Stomach (tissue), 9 donors: ENCODE measurements around the gene PDE6A. TPM values are rescaled to one million over a fixed set of nuclear protein-coding genes. Genes with fewer than 3 reads are reported as not detected.
"Not testable (repeated sequence)": the region's sequence is repeated elsewhere in the genome, so short reads cannot be mapped to it uniquely, and the experiment has no call there.

Experiments used
- DNase-seq, 2 donors: peaks; one replicate each; pipeline versions ENCODE4 v3.0.0 to v3.0.0-alpha.2; 2013 to 2019
- H3K27ac ChIP-seq, 5 donors: fragments of 200-600 bp in 4 of 5; sonication (generic) in 4 of 5; one replicate each; pipeline ENCODE4 v1.5.1; 2013 to 2019; ENCODE audit warnings: mild to moderate bottlenecking in 1 of 5, moderate library complexity in 1 of 5
- H3K27me3 ChIP-seq, 3 donors: fragments of 200-600 bp; sonication (generic); one replicate each; pipeline ENCODE4 v1.5.1; 2017 to 2019; ENCODE audit warnings: mixed run types in 1 of 3
- H3K36me3 ChIP-seq, 4 donors: fragments of 200-600 bp; sonication (generic); 1 replicate in 3 of 4; 2 replicates in 1 of 4; pipeline ENCODE4 v1.5.1; 2016 to 2019
- H3K4me1 ChIP-seq, 4 donors: fragments of 200-600 bp; sonication (generic); one replicate each; pipeline ENCODE4 v1.5.1; 2016 to 2019
- H3K4me3 ChIP-seq, 4 donors: fragments of 200-600 bp; sonication (generic) in 3 of 4; one replicate each; pipeline ENCODE4 v1.5.1; 2016 to 2019; ENCODE audit warnings: mild to moderate bottlenecking in 1 of 4
- H3K9me3 ChIP-seq, 4 donors: fragments of 200-600 bp; sonication (generic); one replicate each; pipeline ENCODE4 v1.5.1; 2016 to 2019
- CTCF ChIP-seq, 7 experiments: fragments of 450-650 bp in 4 of 7; fragments of 200-600 bp in 3 of 7; sonication (generic) in 3 of 7; IDR thresholded peaks; one replicate each; pipeline ENCODE4 v1.5.1; 2016 to 2019; ENCODE audit warnings: antibody characterized with exemption in 7 of 7, control low read depth in 2 of 7, mild to moderate bottlenecking in 1 of 7
- EP300 ChIP-seq: sonication (generic); formaldehyde crosslinking; IDR thresholded peaks from one replicate; pipeline ENCODE4 v1.6.1; 2017; ENCODE audit warnings: antibody characterized with exemption
- POLR2A ChIP-seq, 4 donors: fragments of 450-650 bp; IDR thresholded peaks; one replicate each; pipeline ENCODE4 v1.6.1; 2016; ENCODE audit warnings: antibody characterized with exemption in 4 of 4, control low read depth in 2 of 4, mild to moderate bottlenecking in 1 of 4, moderate library complexity in 1 of 4
- POLR2AphosphoS5 ChIP-seq, 3 donors: sonication (generic); formaldehyde crosslinking; IDR thresholded peaks; one replicate each; pipeline ENCODE4 v1.6.1; 2016; ENCODE audit warnings: antibody characterized with exemption in 3 of 3
- WGBS, 5 donors: extraction: QIAGEN DNeasy Blood & Tissue Kit in 3 of 5; methylation state at CpG; one replicate each; pipeline versions ENCODE4 v1.1.5 to v1.1.7; 2013 to 2018; 5-methylcytosine and 5-hydroxymethylcytosine counted together
- intact Hi-C: fragments of 100-400 bp; cut with DNase I; formaldehyde crosslinking; loops from one replicate; pipeline ENCODE4 v1.15.1; 2023; ENCODE audit warnings: low total_unique reads
- polyA plus RNA-seq, 3 donors: library from polyadenylated mRNA; stranded (reverse); fragments of 200-250 nt; gene quantifications; one replicate each; pipeline ENCODE4 v1.2.3, GENCODE V29; 2013
- total RNA-seq, 5 donors: library from RNA; depleted of rRNA; stranded (reverse); fragments of >200 nt; gene quantifications; one replicate each; pipeline versions ENCODE4 v1.1.0 to v1.2.3, GENCODE V29; 2014 to 2016
- donor health status: healthy with polysubstance abuse.
- donor health status: Bipolar disorder and iron deficiency.
- donor health status: healthy.

The PDE6A gene
- total and polyA plus RNA-seq, 8 donors, result under 0.01 to 0.80 TPM; not detected in 6

- no peaks in the 10 kb centered on the region for H3K9me3 ChIP-seq
- DNase-seq, result no peak
- H3K36me3 ChIP-seq, result no peaks in the 10 kb centered on the region
- H3K27ac ChIP-seq, result no peak overlapping the region
- TF ChIP-seq POLR2A (IDR thresholded peaks at IDR 0.05) (no peak), POLR2AphosphoS5 (IDR thresholded peaks at IDR 0.05) (no peak), EP300 (no peak), CTCF (IDR thresholded peaks at IDR 0.05) (no peak)
- H3K4me1 ChIP-seq, result peaks cover 0 to 5% (median 0%) of the 10 kb centered on the region in 4 donors
- H3K4me3 ChIP-seq, result no peak overlapping the region
- H3K27me3 ChIP-seq, result no peaks in the 10 kb centered on the region
- 89 to 95% (median 93%) methylated on average over 7 of the region's 7 CpGs for WGBS, 5 donors
- intact Hi-C loops, result no loop called here
These were observed 58.5 kb downstream of the PDE6A start for GRCh38 chr5:149886060-149886459.

- H3K27ac ChIP-seq, result no peak overlapping the region
- intact Hi-C loops, result no loop called here
- H3K4me3 ChIP-seq, result no peak overlapping the region
- TF ChIP-seq POLR2AphosphoS5 (IDR thresholded peaks at IDR 0.05) (no peak), POLR2A (IDR thresholded peaks at IDR 0.05) (no peak), CTCF (IDR thresholded peaks at IDR 0.05) (no peak), EP300 (no peak)
- no peak for DNase-seq
- H3K9me3 ChIP-seq, result no peaks in the 10 kb centered on the region
- H3K27me3 ChIP-seq, result no peaks in the 10 kb centered on the region
- H3K4me1 ChIP-seq, result peaks cover 0 to 5% (median 0%) of the 10 kb centered on the region in 4 donors
- WGBS, 5 donors, result 80 to 87% (median 84%) methylated on average over 2 of the region's 2 CpGs
- no peaks in the 10 kb centered on the region for H3K36me3 ChIP-seq
These were observed 59.1 kb downstream of the PDE6A start for GRCh38 chr5:149885513-149885912.

- intact Hi-C loops, result no loop called here
- Histone ChIP-seq H3K36me3 (no peaks in the 10 kb centered on the region), H3K27ac (no peak overlapping the region), H3K4me1 (peaks cover 0 to 6% (median 0%) of the 10 kb centered on the region in 4 donors), H3K27me3 (no peaks in the 10 kb centered on the region), H3K4me3 (no peak overlapping the region), H3K9me3 (no peaks in the 10 kb centered on the region)
- TF ChIP-seq POLR2A (IDR thresholded peaks at IDR 0.05) (no peak), CTCF (IDR thresholded peaks at IDR 0.05) (no peak), EP300 (no peak), POLR2AphosphoS5 (IDR thresholded peaks at IDR 0.05) (no peak)
- WGBS, 5 donors, result 89 to 96% (median 90%) methylated on average over 2 of the region's 2 CpGs
- DNase-seq, result no peak
These were observed 61.0 kb downstream of the PDE6A start for GRCh38 chr5:149883550-149883949.

GRCh38 chr5:149882633-149883032 is 62.0 kb downstream of the PDE6A start:
- DNase-seq, H3K9me3 ChIP-seq, H3K27ac ChIP-seq: not testable (repeated sequence)

GRCh38 chr5:149881874-149882273 is 62.7 kb downstream of the PDE6A start:
- H3K4me1 ChIP-seq, result peaks cover 0 to 5% (median 0%) of the 10 kb centered on the region in 4 donors
- intact Hi-C loops, result no loop called here
- no peaks in the 10 kb centered on the region for H3K27me3 ChIP-seq
- H3K27ac ChIP-seq, result no peak overlapping the region
- H3K9me3 ChIP-seq, result no peaks in the 10 kb centered on the region
- no peak for TF ChIP-seq POLR2AphosphoS5 (IDR thresholded peaks at IDR 0.05)
- no peak for TF ChIP-seq EP300
- no peak for TF ChIP-seq CTCF (IDR thresholded peaks at IDR 0.05)
- TF ChIP-seq POLR2A (IDR thresholded peaks at IDR 0.05), result no peak
- DNase-seq, result no peak
- no peak overlapping the region for H3K4me3 ChIP-seq
- no peaks in the 10 kb centered on the region for H3K36me3 ChIP-seq
- WGBS, 5 donors, result 81 to 88% (median 87%) methylated on average over 4 of the region's 4 CpGs

More at GRCh38 chr5:149882633-149883032, 62.0 kb downstream of the PDE6A start:
- intact Hi-C loops, H3K4me1 ChIP-seq, H3K27me3 ChIP-seq, H3K36me3 ChIP-seq, H3K4me3 ChIP-seq: not testable (repeated sequence)
- WGBS, 5 donors, result 83 to 93% (median 91%) methylated on average over 10 of the region's 10 CpGs
